CD4-positive, alpha-beta T cell (primary cell): ENCODE measurements around the gene RBMS1. TPM values are rescaled to one million over a fixed set of nuclear protein-coding genes. Genes with fewer than 3 reads are reported as not detected.

Source experiments
- ATAC-seq: fragments of 200-7000 bp; cut with Tn5 transposase; one replicate; pipeline ENCODE4 v1.10.0; 2022; ENCODE audit warnings: mild to moderate bottlenecking; ENCODE audit not compliant: poor library complexity
- CTCF ChIA-PET: fragments of 350-600 bp; sonication (Branson Sonifier 250); formaldehyde crosslinking; loops from one replicate; lab custom pipeline; 2021; ENCODE audit warnings: antibody characterized with exemption, inconsistent platforms; lab: Charles Lee
- POLR2A ChIA-PET: fragments of 350-600 bp; sonication (Branson Sonifier 250); formaldehyde crosslinking; loops from one replicate; lab custom pipeline; 2021; ENCODE audit warnings: antibody characterized with exemption, inconsistent platforms; lab: Charles Lee
- DNase-seq, 14 experiments: peaks; one replicate each; pipeline ENCODE4 v3.0.0-alpha.2; 2013 to 2020; ENCODE audit warnings: mixed read lengths in 2 of 14
- H3K27ac ChIP-seq, 2 donors: one replicate each; pipeline versions ENCODE4 v1.5.1 to v1.7.0; 2013; ENCODE audit warnings: low read length in 2 of 2, low read depth in 1 of 2, mild to moderate bottlenecking in 1 of 2
- H3K27me3 ChIP-seq, 2 experiments: 1 replicate in 1 of 2; 2 replicates in 1 of 2; pipeline versions ENCODE4 v1.6.1 to v1.7.0; 2013; ENCODE audit warnings: low read length in 2 of 2, control low read depth in 1 of 2, mild to moderate bottlenecking in 1 of 2, moderate library complexity in 1 of 2; ENCODE audit not compliant: insufficient read depth in 2 of 2, control insufficient read depth in 1 of 2
- H3K36me3 ChIP-seq: one replicate; pipeline ENCODE4 v1.6.1; 2013; ENCODE audit warnings: low read length, control low read depth; ENCODE audit not compliant: insufficient read depth
- H3K4me1 ChIP-seq: one replicate; pipeline ENCODE4 v1.6.1; 2013; ENCODE audit warnings: low read length, control low read depth; ENCODE audit not compliant: insufficient read depth
- H3K4me3 ChIP-seq: one replicate; pipeline ENCODE4 v1.5.1; 2013; ENCODE audit warnings: mild to moderate bottlenecking, low read length, moderate library complexity
- H3K9me3 ChIP-seq, 2 experiments: 1 replicate in 1 of 2; 2 replicates in 1 of 2; pipeline versions ENCODE4 v1.6.1 to v1.7.0; 2013; ENCODE audit warnings: low read length in 2 of 2, mild to moderate bottlenecking in 2 of 2, control low read depth in 1 of 2, moderate library complexity in 1 of 2; ENCODE audit not compliant: control insufficient read depth in 1 of 2, insufficient read depth in 1 of 2
- H3K27ac Mint-ChIP-seq: one replicate; pipeline ENCODE4 v1.8.0; 2020; ENCODE audit warnings: mixed read lengths
- H3K27me3 Mint-ChIP-seq: one replicate; pipeline ENCODE4 v1.8.0; 2021; ENCODE audit warnings: mixed read lengths
- H3K36me3 Mint-ChIP-seq: one replicate; pipeline ENCODE4 v1.8.0; 2021; ENCODE audit warnings: low read depth, mixed read lengths
- H3K4me1 Mint-ChIP-seq: one replicate; pipeline ENCODE4 v1.8.0; 2021; ENCODE audit warnings: low read depth, mixed read lengths
- H3K4me3 Mint-ChIP-seq: one replicate; pipeline ENCODE4 v1.8.0; 2020; ENCODE audit warnings: mild to moderate bottlenecking, mixed read lengths
- H3K9me3 Mint-ChIP-seq: one replicate; pipeline ENCODE4 v1.8.0; 2020; ENCODE audit warnings: mixed read lengths
- intact Hi-C, 2 experiments: fragments of 100-400 bp; cut with DNase I in 1 of 2; cut with micrococcal nuclease in 1 of 2; formaldehyde crosslinking; loops; one replicate each; pipeline versions ENCODE4 v1.15.1 to v1.9.0; 2023 to 2025; cut with DNase I, micrococcal nuclease
- total RNA-seq, 174 experiments: library from RNA in 2 of 174; stranded (reverse) in 2 of 174; gene quantifications; one replicate each; pipeline ENCODE4 v1.2.3 and lab custom pipeline; 2021 to 2026
- TF ChIP-seq, protein P1 (sequence below): fragments of 200-600 bp; IDR thresholded peaks from one replicate; pipeline ENCODE4 v1.8.0; 2022; ENCODE audit warnings: antibody characterized with exemption, mild to moderate bottlenecking

RBMS1 gene
- total RNA-seq, 2 experiments from 2014 or later, result 88.6 to 90.3 TPM

GRCh38 chr2:160227293-160227915 is 266.2 kb downstream of the RBMS1 start:
- H3K27ac ChIP-seq, result no peak overlapping the region
- no peaks in the 10 kb centered on the region for H3K27me3 ChIP-seq
- H3K4me1 Mint-ChIP-seq, result peaks cover 16% of the 10 kb centered on the region
- ATAC-seq, result no peak
- no peaks in the 10 kb centered on the region for H3K27me3 Mint-ChIP-seq
- no peaks in the 10 kb centered on the region for H3K36me3 Mint-ChIP-seq
- peaks cover 4% of the 10 kb centered on the region for H3K4me1 ChIP-seq
- intact Hi-C loops, result no loop called here
- TF ChIP-seq, protein P1, sequence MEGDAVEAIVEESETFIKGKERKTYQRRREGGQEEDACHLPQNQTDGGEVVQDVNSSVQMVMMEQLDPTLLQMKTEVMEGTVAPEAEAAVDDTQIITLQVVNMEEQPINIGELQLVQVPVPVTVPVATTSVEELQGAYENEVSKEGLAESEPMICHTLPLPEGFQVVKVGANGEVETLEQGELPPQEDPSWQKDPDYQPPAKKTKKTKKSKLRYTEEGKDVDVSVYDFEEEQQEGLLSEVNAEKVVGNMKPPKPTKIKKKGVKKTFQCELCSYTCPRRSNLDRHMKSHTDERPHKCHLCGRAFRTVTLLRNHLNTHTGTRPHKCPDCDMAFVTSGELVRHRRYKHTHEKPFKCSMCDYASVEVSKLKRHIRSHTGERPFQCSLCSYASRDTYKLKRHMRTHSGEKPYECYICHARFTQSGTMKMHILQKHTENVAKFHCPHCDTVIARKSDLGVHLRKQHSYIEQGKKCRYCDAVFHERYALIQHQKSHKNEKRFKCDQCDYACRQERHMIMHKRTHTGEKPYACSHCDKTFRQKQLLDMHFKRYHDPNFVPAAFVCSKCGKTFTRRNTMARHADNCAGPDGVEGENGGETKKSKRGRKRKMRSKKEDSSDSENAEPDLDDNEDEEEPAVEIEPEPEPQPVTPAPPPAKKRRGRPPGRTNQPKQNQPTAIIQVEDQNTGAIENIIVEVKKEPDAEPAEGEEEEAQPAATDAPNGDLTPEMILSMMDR, result no peak
- no peaks in the 10 kb centered on the region for H3K9me3 Mint-ChIP-seq
- no peak for DNase-seq
- POLR2A ChIA-PET, result no interaction called here
- no peaks in the 10 kb centered on the region for H3K36me3 ChIP-seq
- CTCF ChIA-PET, result no interaction called here
- H3K4me3 Mint-ChIP-seq, result no peak overlapping the region
- no peaks in the 10 kb centered on the region for H3K9me3 ChIP-seq
- H3K4me3 ChIP-seq, result no peak overlapping the region
- H3K27ac Mint-ChIP-seq, result no peak overlapping the region

- intact Hi-C loops, result no loop called here
- POLR2A ChIA-PET, result no interaction called here
These were observed 267.2 kb downstream of the RBMS1 start for GRCh38 chr2:160226367-160226766.

GRCh38 chr2:160225722-160226121 is 267.9 kb downstream of the RBMS1 start:
- H3K27ac ChIP-seq, result no peak overlapping the region
- ATAC-seq, result no peak
- no peaks in the 10 kb centered on the region for H3K36me3 Mint-ChIP-seq
- peaks cover 9% of the 10 kb centered on the region for H3K4me1 ChIP-seq
- ChIA-PET CTCF (interaction anchor here (0.7 to 1.6 kb wide), 2 partner anchors 16 to 26 kb away, joined by 3 read pairs; no protein-coding TSS in a partner anchor), POLR2A (no interaction called here)
- no peaks in the 10 kb centered on the region for H3K36me3 ChIP-seq
- intact Hi-C loops, result no loop called here
- no peak overlapping the region for H3K4me3 Mint-ChIP-seq
- TF ChIP-seq, protein P1, result no peak
- H3K27me3 ChIP-seq, result no peaks in the 10 kb centered on the region
- DNase-seq, result no peak
- no peak overlapping the region for H3K27ac Mint-ChIP-seq
- H3K9me3 Mint-ChIP-seq, result no peaks in the 10 kb centered on the region
- no peak overlapping the region for H3K4me3 ChIP-seq
- no peaks in the 10 kb centered on the region for H3K27me3 Mint-ChIP-seq
- peaks cover 22% of the 10 kb centered on the region for H3K4me1 Mint-ChIP-seq
- H3K9me3 ChIP-seq, result no peaks in the 10 kb centered on the region

More at GRCh38 chr2:160226367-160226766, 267.2 kb downstream of the RBMS1 start:
- H3K27ac ChIP-seq, result no peak overlapping the region
- H3K4me1 ChIP-seq, result peaks cover 4% of the 10 kb centered on the region
- H3K27me3 Mint-ChIP-seq, result no peaks in the 10 kb centered on the region
- no peaks in the 10 kb centered on the region for H3K36me3 Mint-ChIP-seq
- no peaks in the 10 kb centered on the region for H3K9me3 ChIP-seq
- H3K9me3 Mint-ChIP-seq, result no peaks in the 10 kb centered on the region
- H3K4me3 ChIP-seq, result no peak overlapping the region
- TF ChIP-seq, protein P1, result no peak
- H3K4me3 Mint-ChIP-seq, result no peak overlapping the region
- no peaks in the 10 kb centered on the region for H3K36me3 ChIP-seq
- no peaks in the 10 kb centered on the region for H3K27me3 ChIP-seq
- ATAC-seq (no peak), DNase-seq (no peak)
- peaks cover 16% of the 10 kb centered on the region for H3K4me1 Mint-ChIP-seq
- no peak overlapping the region for H3K27ac Mint-ChIP-seq
- CTCF ChIA-PET, result interaction anchor here (0.7 to 1.6 kb wide), 2 partner anchors 16 to 25 kb away, joined by 3 read pairs; no protein-coding TSS in a partner anchor
